HG03095 (cell line): Measurements from ENCODE around the gene PPIB.

Experiments used
- ATAC-seq: cut with Tn5 transposase; IDR thresholded peaks from one replicate; pipeline ENCODE4 v1.9.1; 2021; ENCODE audit warnings: moderate library complexity; ENCODE audit not compliant: unreplicated experiment

PPIB gene

GRCh38 chr15:64162869-64163658 is at the start of gene PPIB:
Gene PPIB, minus strand, starts transcription at chr15:64163022. Its CDS starts 36 bp downstream, at chr15:64162986.
- peak; percentile 80 for ATAC-seq

GRCh38 chr15:64211696-64212095 is 48.9 kb upstream of the PPIB start:
- ATAC-seq, result no peak

- ATAC-seq, result no peak
Observed at GRCh38 chr15:64210371-64210770, 47.5 kb upstream of the PPIB start.

- no peak for ATAC-seq
Observed at GRCh38 chr15:64209680-64210334, 47.0 kb upstream of the PPIB start.

- no peak for ATAC-seq
Observed at GRCh38 chr15:64205202-64205601, 42.4 kb upstream of the PPIB start.

GRCh38 chr15:64197425-64197824 is 34.6 kb upstream of the PPIB start:
- ATAC-seq, result no peak

GRCh38 chr15:64193971-64194370 is 31.1 kb upstream of the PPIB start:
- ATAC-seq, result no peak

- no peak for ATAC-seq
Observed at GRCh38 chr15:64191971-64192830, 29.4 kb upstream of the PPIB start.

- ATAC-seq, result no peak
Observed at GRCh38 chr15:64187396-64188191, 24.8 kb upstream of the PPIB start.

- ATAC-seq, result no peak
Observed at GRCh38 chr15:64185146-64185911, 22.5 kb upstream of the PPIB start.

GRCh38 chr15:64182859-64183370 is 20.1 kb upstream of the PPIB start:
- ATAC-seq, result no peak

GRCh38 chr15:64180235-64180824 is 17.5 kb upstream of the PPIB start:
- no peak for ATAC-seq

GRCh38 chr15:64166102-64166890 is 3.5 kb upstream of the PPIB start:
- no peak for ATAC-seq

GRCh38 chr15:64164436-64164835 is 1.6 kb upstream of the PPIB start:
- no peak for ATAC-seq

- ATAC-seq, result no peak
Observed at GRCh38 chr15:64163659-64164362, 989 bp upstream of the PPIB start.

- peak; percentile 10 for ATAC-seq
Observed at GRCh38 chr15:64162478-64162868, 349 bp downstream of the PPIB start.

- ATAC-seq, result no peak
Observed at GRCh38 chr15:64161688-64162477, 939 bp downstream of the PPIB start.
